ENCODE results near the gene PPP1R36. TPM values are rescaled to one million over a fixed set of nuclear protein-coding genes. Genes with fewer than 3 reads are reported as not detected.

The PPP1R36 gene
- total RNA-seq, 1 experiment from 2014 or later = 0.50 TPM

DNA sequence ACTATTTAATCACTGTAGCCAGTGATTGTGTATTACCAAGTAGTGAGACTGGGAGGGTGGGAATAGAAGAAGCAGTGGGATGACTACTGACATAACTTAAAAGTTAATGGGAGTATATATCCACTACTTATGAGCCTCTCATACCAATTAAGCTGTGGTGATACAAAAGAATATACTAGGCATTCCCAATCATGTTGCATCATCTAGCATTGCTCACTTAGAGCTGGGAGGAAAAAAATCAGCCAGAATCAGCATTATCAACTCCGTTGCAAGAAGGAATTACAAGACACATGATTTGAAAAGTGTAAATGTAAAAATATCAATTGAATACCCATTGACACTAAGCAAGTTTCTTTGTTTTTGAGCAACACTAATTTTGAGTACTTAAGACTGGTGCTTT is 745 bp upstream of the PPP1R36 start:
- Histone ChIP-seq H3K79me2 (ENCODE audit: insufficient read depth, low read length) (no peaks in the 10 kb centered on the region), H3K9ac (ENCODE audit: extremely low read depth, insufficient read length, low read length) (no peak overlapping the region), H3K23ac (ENCODE audit: insufficient read length, low read depth, low read length) (no peak overlapping the region), H3K27ac (ENCODE audit: insufficient read length, low read depth, low read length) (no peak overlapping the region), H3K56ac (ENCODE audit: insufficient read length, low read depth, low read length) (no peak overlapping the region), H3K18ac (ENCODE audit: insufficient read length, low read depth, low read length) (no peak overlapping the region), H3K4me2 (ENCODE audit: insufficient read depth, insufficient read length, low read length) (no peak overlapping the region), H4K5ac (ENCODE audit: insufficient read length, low read depth, low read length) (no peak overlapping the region), H4K91ac (ENCODE audit: insufficient read length, low read depth, low read length) (no peak overlapping the region), H2BK20ac (ENCODE audit: low read depth, low read length, poor library complexity, severe bottlenecking) (no peak overlapping the region), H2BK15ac (ENCODE audit: low read depth, low read length) (no peak overlapping the region), H3K79me1 (ENCODE audit: insufficient read depth, low read depth, low read length, poor library complexity, severe bottlenecking) (no peaks in the 10 kb centered on the region), H4K8ac (replicated peaks; ENCODE audit: insufficient read length, low read depth, low read length) (no peak overlapping the region), H4K20me1 (ENCODE audit: control insufficient read depth, insufficient read depth, insufficient read length) (no peaks in the 10 kb centered on the region), H3K9me3 (ENCODE audit: control insufficient read depth, low read depth, low read length) (no peaks in the 10 kb centered on the region), H3K4me1 (ENCODE audit: insufficient read depth, low read length) (no peaks in the 10 kb centered on the region), H3K4ac (ENCODE audit: low read depth, low read length) (no peak overlapping the region), H3T11ph (ENCODE audit: low read length) (no peak overlapping the region), H3K14ac (ENCODE audit: insufficient read depth, low read length) (no peak overlapping the region), H2BK120ac (ENCODE audit: low read depth, low read length, poor library complexity, severe bottlenecking) (no peak overlapping the region), H2BK12ac (ENCODE audit: insufficient read length, low read depth, low read length) (no peak overlapping the region), H3K27me3 (ENCODE audit: insufficient read depth, low read length) (no peaks in the 10 kb centered on the region; the same call in 1 of the 2 replicates), H2AK5ac (ENCODE audit: insufficient read length, low read length) (no peak overlapping the region), H3K23me2 (ENCODE audit: insufficient read length, low read depth, low read length, poor library complexity, severe bottlenecking) (peaks cover 2% of the 10 kb centered on the region), H2BK5ac (ENCODE audit: insufficient read length, low read length) (no peak overlapping the region), H2AFZ (ENCODE audit: low read length) (no peak overlapping the region)
- peaks cover 15% of the 10 kb centered on the region for H3K27me3 Mint-ChIP-seq (ENCODE audit: low read depth)
- H3K4me3 Mint-ChIP-seq = peak overlapping the region in 1 of 2 experiments; percentile 69; a peak in 2 of 5 replicates
- no peaks in the 10 kb centered on the region for H3K36me3 Mint-ChIP-seq (ENCODE audit: insufficient read depth in 1 of 3, low read depth in 3 of 3)
- DNase-seq = no peak
- peak overlapping the region in 1 of 3 experiments; percentile 36; a peak in 1 of 7 replicates for H3K27ac Mint-ChIP-seq
- no peaks in the 10 kb centered on the region for H3K9me3 Mint-ChIP-seq
- WGBS (ENCODE audit: extremely low coverage, insufficient read length, low lambda C conversion rate) = no CpG with 5 or more reads among the region's 1 CpG
- TF ChIP-seq, protein P1, sequence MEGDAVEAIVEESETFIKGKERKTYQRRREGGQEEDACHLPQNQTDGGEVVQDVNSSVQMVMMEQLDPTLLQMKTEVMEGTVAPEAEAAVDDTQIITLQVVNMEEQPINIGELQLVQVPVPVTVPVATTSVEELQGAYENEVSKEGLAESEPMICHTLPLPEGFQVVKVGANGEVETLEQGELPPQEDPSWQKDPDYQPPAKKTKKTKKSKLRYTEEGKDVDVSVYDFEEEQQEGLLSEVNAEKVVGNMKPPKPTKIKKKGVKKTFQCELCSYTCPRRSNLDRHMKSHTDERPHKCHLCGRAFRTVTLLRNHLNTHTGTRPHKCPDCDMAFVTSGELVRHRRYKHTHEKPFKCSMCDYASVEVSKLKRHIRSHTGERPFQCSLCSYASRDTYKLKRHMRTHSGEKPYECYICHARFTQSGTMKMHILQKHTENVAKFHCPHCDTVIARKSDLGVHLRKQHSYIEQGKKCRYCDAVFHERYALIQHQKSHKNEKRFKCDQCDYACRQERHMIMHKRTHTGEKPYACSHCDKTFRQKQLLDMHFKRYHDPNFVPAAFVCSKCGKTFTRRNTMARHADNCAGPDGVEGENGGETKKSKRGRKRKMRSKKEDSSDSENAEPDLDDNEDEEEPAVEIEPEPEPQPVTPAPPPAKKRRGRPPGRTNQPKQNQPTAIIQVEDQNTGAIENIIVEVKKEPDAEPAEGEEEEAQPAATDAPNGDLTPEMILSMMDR (conservative IDR thresholded peaks at IDR 0.05) = no peak
- peaks cover 22 to 28% of the 10 kb centered on the region in 2 experiments for H3K4me1 Mint-ChIP-seq

Data from H9 (cell line).